Stomach smooth muscle (tissue), 2 donors: Measurements from ENCODE around the gene PPP3R2.
"Not testable (repeated sequence)": the region's sequence is repeated elsewhere in the genome, so short reads cannot be mapped to it uniquely, and the experiment has no call there.

Experiments
- H3K27ac ChIP-seq: one replicate; pipeline ENCODE4 v1.7.0; 2013; ENCODE audit warnings: mild to moderate bottlenecking, low read length, inconsistent platforms
- H3K27me3 ChIP-seq, 2 donors: one replicate each; pipeline ENCODE4 v1.7.0; 2013; ENCODE audit warnings: low read length in 2 of 2; ENCODE audit not compliant: insufficient read depth in 2 of 2, control insufficient read depth in 1 of 2
- H3K36me3 ChIP-seq, 2 donors: one replicate each; pipeline ENCODE4 v1.7.0; 2013; ENCODE audit warnings: low read length in 2 of 2; ENCODE audit not compliant: control insufficient read depth in 2 of 2, insufficient read depth in 2 of 2
- H3K4me1 ChIP-seq: one replicate; pipeline ENCODE4 v1.7.0; 2013; ENCODE audit warnings: low read length; ENCODE audit not compliant: control insufficient read depth, insufficient read depth
- H3K4me3 ChIP-seq, 2 donors: one replicate each; pipeline ENCODE4 v1.7.0; 2013; ENCODE audit warnings: low read length in 2 of 2
- H3K9ac ChIP-seq, 2 donors: one replicate each; pipeline ENCODE4 v1.7.0; 2013; ENCODE audit warnings: low read length in 2 of 2, mild to moderate bottlenecking in 1 of 2
- H3K9me3 ChIP-seq, 2 donors: one replicate each; pipeline ENCODE4 v1.7.0; 2013; ENCODE audit warnings: low read length in 2 of 2; ENCODE audit not compliant: control insufficient read depth in 2 of 2
- donor health status: healthy.
- donor health status: Pancreatic carcinoma.

The PPP3R2 gene

DNA sequence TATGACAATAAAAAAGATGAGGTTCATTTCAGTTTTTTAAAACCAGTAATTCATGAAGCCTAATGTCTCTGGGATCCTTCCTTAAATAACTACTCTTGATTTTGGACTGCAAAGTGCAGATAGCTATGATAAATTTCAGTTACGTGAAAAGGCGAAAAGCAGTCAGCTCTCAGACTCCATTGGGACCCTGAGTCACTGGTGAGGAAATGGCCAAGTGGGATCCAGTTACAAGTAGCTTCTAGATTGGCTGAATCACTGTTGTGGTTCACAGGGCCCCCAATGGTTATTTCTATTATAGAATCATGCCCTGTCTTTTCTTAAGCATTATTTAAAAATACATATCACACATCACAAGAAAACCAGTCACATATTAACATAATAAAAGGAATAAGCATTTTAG lies 31.1 kb upstream of the PPP3R2 start:
- no peak overlapping the region for H3K9ac ChIP-seq
- no peaks in the 10 kb centered on the region for H3K4me1 ChIP-seq
- H3K9me3 ChIP-seq = no peaks in the 10 kb centered on the region
- no peak overlapping the region for H3K27ac ChIP-seq
- H3K36me3 ChIP-seq = no peaks in the 10 kb centered on the region
- H3K27me3 ChIP-seq = no peaks in the 10 kb centered on the region
- no peak overlapping the region for H3K4me3 ChIP-seq

DNA sequence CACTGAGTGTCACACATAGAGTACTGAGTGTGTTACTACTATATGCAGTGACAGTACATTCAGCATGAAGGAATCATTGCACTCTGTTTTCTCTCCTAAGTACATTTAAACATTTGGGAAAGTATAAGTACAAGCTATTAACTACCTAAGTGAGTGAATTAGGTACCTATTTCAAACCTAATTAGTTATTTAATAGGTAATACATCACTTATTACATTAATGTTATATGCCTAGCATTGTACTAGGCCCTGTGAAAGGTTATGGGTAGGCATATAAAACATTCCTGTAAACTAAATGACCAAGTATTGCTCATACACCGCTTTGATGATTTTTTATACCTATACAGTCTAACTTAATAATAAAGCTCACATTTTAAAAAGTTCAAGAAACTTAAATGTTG lies 25.7 kb upstream of the PPP3R2 start:
- no peaks in the 10 kb centered on the region for H3K27me3 ChIP-seq
- H3K27ac ChIP-seq = no peak overlapping the region
- no peaks in the 10 kb centered on the region for H3K36me3 ChIP-seq
- no peaks in the 10 kb centered on the region for H3K9me3 ChIP-seq
- H3K9ac ChIP-seq = no peak overlapping the region
- H3K4me3 ChIP-seq = no peak overlapping the region
- no peaks in the 10 kb centered on the region for H3K4me1 ChIP-seq

DNA sequence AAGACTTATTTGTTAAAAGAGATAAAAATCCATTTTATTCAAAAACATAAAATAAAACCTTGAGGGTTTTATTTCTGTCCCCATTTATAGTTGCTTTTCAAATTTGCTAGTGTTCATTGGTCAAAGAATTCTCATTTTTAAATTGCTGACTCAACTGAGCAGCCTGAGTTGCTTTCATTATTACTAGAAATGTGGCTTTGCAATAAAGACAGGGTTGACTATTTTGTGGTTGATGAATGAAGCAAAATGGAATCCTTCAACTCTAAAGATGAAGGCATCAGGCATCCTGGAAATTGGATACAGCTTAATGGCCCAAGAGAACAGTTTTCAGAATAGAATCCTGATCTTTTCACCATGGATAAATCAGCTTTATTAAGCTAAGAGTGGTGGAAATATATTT lies 23.9 kb upstream of the PPP3R2 start:
- H3K4me1 ChIP-seq = no peaks in the 10 kb centered on the region
- no peaks in the 10 kb centered on the region for H3K9me3 ChIP-seq
- H3K27ac ChIP-seq = no peak overlapping the region
- H3K4me3 ChIP-seq = no peak overlapping the region
- H3K27me3 ChIP-seq = no peaks in the 10 kb centered on the region
- H3K9ac ChIP-seq = no peak overlapping the region
- no peaks in the 10 kb centered on the region for H3K36me3 ChIP-seq

DNA sequence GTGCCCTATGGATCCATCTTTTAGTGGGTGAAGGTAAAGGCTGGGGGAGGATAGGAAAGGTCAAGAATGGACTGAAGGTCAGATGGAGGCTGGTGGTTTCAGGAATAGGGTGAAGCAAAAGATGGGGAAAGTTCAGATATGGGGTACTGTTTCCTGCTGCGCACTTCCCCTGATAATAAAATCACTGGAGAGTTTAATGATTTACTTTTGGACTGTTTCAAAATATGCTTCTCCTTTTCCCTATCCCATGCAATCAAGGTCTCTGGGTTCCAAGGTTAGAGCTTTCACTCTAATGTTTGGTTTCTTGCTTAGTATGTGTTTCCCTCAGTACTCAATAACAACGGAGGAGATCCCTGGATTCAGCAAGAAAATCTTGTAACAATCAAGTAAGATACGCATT lies 10.8 kb upstream of the PPP3R2 start:
- Histone ChIP-seq H3K9ac (no peak overlapping the region), H3K9me3 (no peaks in the 10 kb centered on the region), H3K4me3 (no peak overlapping the region), H3K27ac (no peak overlapping the region), H3K36me3 (no peaks in the 10 kb centered on the region), H3K27me3 (peaks cover 0 to 5% of the 10 kb centered on the region in 2 donors), H3K4me1 (no peaks in the 10 kb centered on the region)

DNA sequence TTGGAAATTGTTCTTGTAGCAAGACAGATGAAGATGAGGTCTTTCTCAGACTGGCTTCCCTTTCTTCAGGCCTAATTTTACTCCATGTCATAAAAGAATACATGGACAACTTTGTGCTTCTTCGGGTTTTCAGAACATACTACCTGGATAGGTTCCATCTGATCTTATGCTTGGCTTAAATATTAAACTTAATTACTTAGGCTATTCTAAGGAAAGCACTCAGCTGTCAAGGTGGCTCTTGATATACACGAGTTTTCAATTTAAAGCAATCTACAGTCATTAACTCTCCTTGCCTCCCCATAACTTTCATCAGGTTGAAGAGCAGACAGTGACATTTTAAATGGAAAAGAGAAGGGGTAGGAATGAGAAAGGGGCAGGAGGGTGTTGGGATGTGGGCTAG lies 9.5 kb upstream of the PPP3R2 start:
- Histone ChIP-seq H3K27ac (no peak overlapping the region), H3K4me1 (no peaks in the 10 kb centered on the region), H3K27me3 (peaks cover 0 to 5% of the 10 kb centered on the region in 2 donors), H3K9me3 (no peaks in the 10 kb centered on the region), H3K4me3 (no peak overlapping the region), H3K36me3 (no peaks in the 10 kb centered on the region), H3K9ac (no peak overlapping the region)

DNA sequence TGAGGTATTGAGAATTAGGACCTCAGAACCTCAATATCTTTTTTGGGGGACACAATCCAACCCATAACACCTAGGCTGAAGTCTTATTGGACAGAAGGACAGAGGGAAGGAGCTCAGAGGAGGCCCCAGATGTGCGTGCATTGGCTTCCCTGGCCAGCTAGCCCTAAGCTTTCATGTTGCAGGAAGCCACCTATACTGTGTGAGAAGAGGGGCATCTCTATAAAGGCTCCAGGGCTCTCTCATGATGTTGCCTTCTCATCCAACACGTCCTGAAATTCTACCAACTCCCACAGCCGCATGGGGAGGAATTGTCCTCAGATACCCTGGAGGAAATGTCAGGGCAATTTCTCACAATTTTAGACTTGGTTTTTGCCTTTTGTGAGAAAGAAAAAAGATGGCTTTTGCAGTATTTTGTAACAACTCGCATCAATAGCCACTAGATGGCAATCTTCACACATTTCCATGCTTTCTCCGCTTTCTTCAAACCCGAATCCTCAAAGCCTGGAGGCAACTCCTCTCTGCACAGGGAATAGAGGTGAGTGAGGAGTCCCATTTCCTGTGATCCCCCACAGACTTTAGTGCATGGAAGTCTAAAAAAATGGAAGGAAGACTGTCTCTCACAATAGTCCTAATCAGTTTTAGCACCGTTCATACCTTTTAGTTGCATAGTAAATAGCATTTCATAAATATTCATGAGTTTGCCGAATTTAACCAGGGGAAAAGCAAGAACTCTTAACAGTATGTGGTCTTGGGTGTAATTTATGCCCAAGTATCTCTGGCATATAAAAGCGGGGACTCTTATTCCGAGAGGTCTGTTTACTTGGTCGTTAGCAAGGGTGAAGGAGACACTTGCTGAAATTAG lies 7.4 kb upstream of the PPP3R2 start:
- no peaks in the 10 kb centered on the region for H3K9me3 ChIP-seq
- no peak overlapping the region for H3K27ac ChIP-seq
- no peak overlapping the region for H3K4me3 ChIP-seq
- peaks cover 0 to 5% of the 10 kb centered on the region in 2 donors for H3K27me3 ChIP-seq
- H3K9ac ChIP-seq = no peak overlapping the region
- H3K36me3 ChIP-seq = no peaks in the 10 kb centered on the region
- H3K4me1 ChIP-seq = no peaks in the 10 kb centered on the region

DNA sequence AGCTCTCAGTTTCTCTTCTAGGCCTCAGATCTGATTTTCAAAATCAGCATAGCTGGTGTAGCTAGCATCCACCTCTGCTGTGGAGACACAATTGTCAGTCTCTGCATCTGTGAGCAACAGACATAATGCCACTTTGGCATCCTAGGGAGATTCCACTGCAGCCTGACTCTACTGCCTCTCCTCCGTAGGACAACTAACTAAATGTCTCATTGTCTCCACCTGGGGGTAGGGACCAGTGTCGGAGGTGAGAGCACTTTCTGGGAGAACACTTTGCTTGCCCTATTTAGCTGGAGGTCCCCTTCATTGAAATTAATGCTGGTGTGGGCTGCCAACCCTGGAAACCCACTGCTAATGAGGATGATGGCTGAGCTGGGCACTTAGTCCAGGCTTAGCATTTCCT lies 1.4 kb downstream of the PPP3R2 start:
- H3K4me1 ChIP-seq = no peaks in the 10 kb centered on the region
- no peak overlapping the region for H3K27ac ChIP-seq
- no peak overlapping the region for H3K9ac ChIP-seq
- H3K36me3 ChIP-seq = no peaks in the 10 kb centered on the region
- no peaks in the 10 kb centered on the region for H3K9me3 ChIP-seq
- H3K4me3 ChIP-seq = no peak overlapping the region
- H3K27me3 ChIP-seq = no peaks in the 10 kb centered on the region

DNA sequence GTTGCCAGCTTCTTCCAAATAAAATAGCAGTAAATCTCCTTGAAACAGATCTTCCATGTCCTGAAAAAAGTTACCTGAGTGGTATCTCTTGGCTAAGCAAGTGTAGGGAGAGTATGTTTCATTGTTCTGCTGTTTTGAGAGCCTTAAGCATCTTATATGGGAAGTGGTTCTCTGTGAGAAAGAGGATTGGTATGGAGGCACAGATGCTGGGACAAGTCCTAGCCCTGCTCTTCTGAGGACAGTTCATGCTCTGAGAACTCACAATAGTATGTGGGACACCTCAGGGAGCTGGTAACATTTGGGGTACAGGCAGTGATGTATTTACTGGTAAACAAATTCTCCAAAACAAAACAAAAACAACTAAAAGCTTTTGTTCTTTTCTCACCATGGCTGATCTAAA lies 2.0 kb downstream of the PPP3R2 start:
- Histone ChIP-seq H3K36me3 (no peaks in the 10 kb centered on the region), H3K4me1 (no peaks in the 10 kb centered on the region), H3K9me3 (no peaks in the 10 kb centered on the region), H3K27ac (no peak overlapping the region), H3K9ac (no peak overlapping the region), H3K27me3 (no peaks in the 10 kb centered on the region), H3K4me3 (no peak overlapping the region)

DNA sequence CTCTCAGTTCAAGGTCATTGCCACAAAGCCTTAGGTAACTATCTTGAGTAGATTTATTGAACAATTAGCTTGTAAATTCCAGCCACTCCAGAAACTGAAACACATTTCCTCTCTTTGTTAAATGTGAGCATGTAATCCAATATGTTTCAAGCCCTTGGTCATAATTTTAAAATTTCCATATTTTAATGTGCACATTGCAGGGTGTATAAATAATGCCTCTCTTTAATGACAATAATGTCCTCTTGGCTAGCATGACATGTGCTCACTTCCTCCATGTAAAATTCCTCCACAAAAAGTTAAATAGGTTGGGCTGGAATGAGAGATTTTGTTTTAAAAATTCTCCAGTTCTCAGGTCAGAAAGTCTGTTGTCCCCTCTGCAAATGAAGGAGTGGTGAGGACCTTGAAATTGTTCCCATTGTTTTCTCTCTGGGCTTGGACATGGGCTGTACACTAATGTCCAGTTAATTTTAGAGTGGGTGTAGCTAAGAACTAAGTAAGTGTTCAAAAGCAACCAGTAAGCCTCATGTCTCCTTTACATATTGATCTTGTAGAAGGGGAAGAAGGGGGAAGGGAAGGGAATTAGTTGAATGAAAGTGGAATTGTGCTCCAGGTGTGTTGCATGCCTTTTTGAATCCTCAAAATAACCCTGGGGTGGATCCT lies 2.9 kb downstream of the PPP3R2 start:
- Histone ChIP-seq H3K27me3 (no peaks in the 10 kb centered on the region), H3K27ac (no peak overlapping the region), H3K9ac (no peak overlapping the region), H3K36me3 (no peaks in the 10 kb centered on the region), H3K9me3 (no peaks in the 10 kb centered on the region), H3K4me1 (no peaks in the 10 kb centered on the region), H3K4me3 (no peak overlapping the region)

DNA sequence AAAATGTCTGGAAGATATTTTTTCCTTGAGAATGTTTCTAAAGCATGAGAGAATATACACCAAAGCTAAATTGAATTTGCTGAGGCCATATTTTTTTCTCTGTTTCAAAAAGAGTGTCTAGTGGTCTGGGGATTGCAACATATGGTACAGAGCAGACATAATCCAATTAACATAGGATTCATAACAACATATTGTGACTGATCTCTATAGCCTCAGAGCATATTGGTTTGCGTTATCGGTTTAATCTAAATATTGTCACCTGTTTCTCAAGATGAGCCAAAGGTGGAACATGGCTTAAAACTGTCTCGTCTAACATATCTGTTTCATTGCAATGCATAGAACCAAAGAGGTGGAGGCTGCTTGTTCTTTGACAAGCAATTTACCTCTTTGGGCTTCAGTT lies 3.9 kb downstream of the PPP3R2 start:
- H3K4me3 ChIP-seq = no peak overlapping the region
- no peaks in the 10 kb centered on the region for H3K36me3 ChIP-seq
- no peak overlapping the region for H3K9ac ChIP-seq
- no peaks in the 10 kb centered on the region for H3K9me3 ChIP-seq
- no peak overlapping the region for H3K27ac ChIP-seq
- H3K4me1 ChIP-seq = no peaks in the 10 kb centered on the region
- no peaks in the 10 kb centered on the region for H3K27me3 ChIP-seq

DNA sequence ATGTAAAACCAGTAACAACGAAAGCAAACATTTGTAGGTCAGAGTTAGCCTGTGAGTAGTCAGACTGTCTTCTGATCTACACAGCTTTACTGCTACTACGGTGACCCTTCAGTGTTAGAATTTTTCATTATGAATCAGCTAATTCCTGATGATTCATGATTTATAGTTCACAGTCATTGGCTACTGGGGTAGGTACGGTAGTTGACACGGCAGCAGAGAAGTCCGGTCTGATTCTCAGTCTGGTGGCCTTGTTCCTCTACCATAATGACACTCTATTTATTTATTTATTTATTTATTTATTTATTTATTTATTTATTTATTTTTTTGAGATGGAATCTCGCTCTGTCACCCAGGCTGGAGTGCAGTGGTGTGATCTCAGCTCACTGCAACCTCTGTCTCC lies 4.7 kb downstream of the PPP3R2 start:
- not testable (repeated sequence) for H3K9ac ChIP-seq, H3K4me1 ChIP-seq, H3K27me3 ChIP-seq, H3K36me3 ChIP-seq, H3K27ac ChIP-seq, H3K4me3 ChIP-seq, H3K9me3 ChIP-seq
